Hepatocyte (in vitro differentiated cells): Measurements from ENCODE around the gene PSPN. TPM values are rescaled to one million over a fixed set of nuclear protein-coding genes. Genes with fewer than 3 reads are reported as not detected.

Experiments used
- DNase-seq: peaks from one replicate; pipeline ENCODE4 v3.0.0-alpha.2; 2016; ENCODE audit warnings: low spot score
- H2AFZ ChIP-seq: fragments of 200-600 bp; sonication (generic); 2 replicates; pipeline ENCODE4 v1.6.0; 2016; ENCODE audit warnings: antibody characterized with exemption, mild to moderate bottlenecking
- H3K27ac ChIP-seq: fragments of 200-600 bp; sonication (generic); 2 replicates; pipeline ENCODE4 v1.5.1; 2016; ENCODE audit warnings: mild to moderate bottlenecking
- H3K27me3 ChIP-seq: fragments of 200-600 bp; sonication (generic); 2 replicates; pipeline ENCODE4 v1.6.1; 2016
- H3K36me3 ChIP-seq: fragments of 200-600 bp; sonication (generic); replicated peaks from 2 replicates; pipeline ENCODE4 v1.5.1; 2016; ENCODE audit warnings: low read depth; ENCODE audit not compliant: insufficient read depth
- H3K4me1 ChIP-seq: fragments of 200-600 bp; sonication (generic); 2 replicates; pipeline ENCODE4 v1.5.1; 2016; ENCODE audit warnings: mild to moderate bottlenecking, moderate library complexity; ENCODE audit not compliant: insufficient read depth
- H3K4me2 ChIP-seq: fragments of 200-600 bp; sonication (generic); 2 replicates; pipeline ENCODE4 v1.6.0; 2016
- H3K4me3 ChIP-seq: fragments of 200-600 bp; sonication (generic); 2 replicates; pipeline ENCODE4 v1.5.1; 2016; ENCODE audit warnings: mild to moderate bottlenecking
- H3K79me2 ChIP-seq: fragments of 200-600 bp; sonication (generic); 2 replicates; pipeline ENCODE4 v1.6.0; 2017; ENCODE audit warnings: mild to moderate bottlenecking
- H3K9me2 ChIP-seq: fragments of 200-600 bp; sonication (generic); replicated peaks from 2 replicates; pipeline ENCODE4 v1.6.0; 2017; ENCODE audit warnings: mild to moderate bottlenecking; ENCODE audit not compliant: insufficient read depth
- H3K9me3 ChIP-seq: fragments of 200-600 bp; sonication (generic); 2 replicates; pipeline ENCODE4 v1.5.1; 2016; ENCODE audit warnings: low read depth, mild to moderate bottlenecking
- H4K20me1 ChIP-seq: fragments of 200-600 bp; sonication (generic); 2 replicates; pipeline ENCODE4 v1.6.0; 2016; ENCODE audit warnings: mild to moderate bottlenecking; ENCODE audit not compliant: insufficient read depth, poor library complexity, severe bottlenecking
- CTCF ChIP-seq: fragments of 200-600 bp; sonication (generic); IDR thresholded peaks from 2 replicates; pipeline ENCODE4 v1.5.1; 2016; ENCODE audit warnings: antibody characterized with exemption, mild to moderate bottlenecking; ENCODE audit not compliant: poor library complexity
- EZH2 ChIP-seq: fragments of 200-600 bp; sonication (generic); IDR thresholded peaks from 2 replicates; pipeline ENCODE4 v1.6.1; 2016; ENCODE audit warnings: antibody characterized with exemption, mild to moderate bottlenecking, borderline replicate concordance
- EZH2phosphoT487 ChIP-seq: fragments of 200-600 bp; sonication (generic); IDR thresholded peaks from one replicate; pipeline ENCODE4 v1.6.1; 2018; ENCODE audit warnings: antibody characterized with exemption, mild to moderate bottlenecking, low read depth, moderate library complexity; ENCODE audit not compliant: unreplicated experiment, severe bottlenecking
- WGBS: methylation state at CpG from one replicate; pipeline ENCODE4 v1.1.6; 2016; ENCODE audit warnings: low lambda C conversion rate; ENCODE audit errors: missing lambda C conversion rate; 5-methylcytosine and 5-hydroxymethylcytosine counted together
- microRNA-seq: library from miRNA; unstranded; fragments of <30 nt; microRNA quantifications from one replicate; pipeline ENCODE4, GENCODE V29; 2017
- polyA plus RNA-seq: library from polyadenylated mRNA; unstranded; fragments of >200 nt; fragmentation: Nextera tagmentation; extraction: Ambion mirVana; gene quantifications from 2 replicates; pipeline ENCODE4 v1.2.1, GENCODE V29; 2016
- small RNA-seq: library from RNA; depleted of rRNA; stranded (forward); fragments of <200 nt; gene quantifications from one replicate; pipeline ENCODE3, GENCODE V24; 2014
- total RNA-seq: library from RNA; depleted of rRNA; stranded (reverse); fragments of >200 nt; gene quantifications from 2 replicates; pipeline ENCODE4 v1.2.3, GENCODE V29; 2014

PSPN gene
- total and polyA plus RNA-seq, 2 experiments from 2014 or later = 2.7 TPM

DNA sequence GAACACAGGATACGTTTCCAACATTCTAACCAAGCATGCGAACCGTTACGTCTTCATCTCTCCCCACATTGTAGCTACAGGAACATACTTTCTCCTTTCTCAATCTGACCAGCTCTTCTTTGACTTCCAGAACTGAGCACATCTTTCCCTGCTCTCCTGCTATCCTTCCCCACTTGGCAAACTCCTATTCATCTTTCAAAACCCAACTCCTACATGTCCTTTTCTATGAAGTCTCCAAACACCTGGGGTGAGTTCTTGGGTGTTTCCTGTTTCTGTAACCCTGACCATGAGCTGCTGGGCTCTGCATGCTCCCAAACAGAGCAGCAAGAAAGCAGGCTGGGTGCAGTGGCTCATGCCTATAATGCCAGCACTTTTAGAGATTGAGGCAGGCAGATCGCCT, 48.9 kb downstream of the PSPN start:
- WGBS = 85% methylated on average over 5 of the region's 5 CpGs
- no peaks in the 10 kb centered on the region for H3K9me2 ChIP-seq

GRCh38 chr19:6325614-6326013, 50.1 kb downstream of the PSPN start:
- Histone ChIP-seq H3K79me2 (no peaks in the 10 kb centered on the region), H3K4me1 (no peaks in the 10 kb centered on the region), H3K9me3 (no peaks in the 10 kb centered on the region), H2AFZ (no peak overlapping the region), H3K27me3 (no peaks in the 10 kb centered on the region), H3K4me2 (no peak overlapping the region), H3K4me3 (no peak overlapping the region), H3K36me3 (no peaks in the 10 kb centered on the region), H3K9me2 (no peaks in the 10 kb centered on the region), H3K27ac (no peak overlapping the region), H4K20me1 (no peaks in the 10 kb centered on the region)
- DNase-seq = no peak
- 89% methylated on average over 4 of the region's 4 CpGs for WGBS
- TF ChIP-seq EZH2phosphoT487 = no peak
- no peak for TF ChIP-seq CTCF
- no peak for TF ChIP-seq EZH2

More for the DNA sequence above, 48.9 kb downstream of the PSPN start:
- no peaks in the 10 kb centered on the region for H3K27me3 ChIP-seq
- no peaks in the 10 kb centered on the region for H3K9me3 ChIP-seq
- no peaks in the 10 kb centered on the region for H3K36me3 ChIP-seq
- no peak overlapping the region for H3K4me2 ChIP-seq
- no peaks in the 10 kb centered on the region for H4K20me1 ChIP-seq
- no peak for DNase-seq
- no peak overlapping the region for H2AFZ ChIP-seq
- H3K4me3 ChIP-seq = no peak overlapping the region
- TF ChIP-seq EZH2 (no peak), EZH2phosphoT487 (no peak), CTCF (no peak)
- no peak overlapping the region for H3K27ac ChIP-seq
- no peaks in the 10 kb centered on the region for H3K4me1 ChIP-seq
- H3K79me2 ChIP-seq = no peaks in the 10 kb centered on the region

Small RNAs within 50 kb of the gene (microRNA-seq; reads per million reads assigned to microRNA genes)
- gene MIR3940 = 3.1 reads per million
- not detected for gene MIR6790
- 4.9 reads per million, percentile 8 among the genes with 10 or more reads in this experiment for gene MIR6885

Small RNAs within 50 kb of the gene (small RNA-seq; reads per million reads assigned to genes)
- gene MIR6790 (not detected), gene MIR6885 (not detected)

Other genes starting within 250 kb of the PSPN start
- gene ACSBG2, start 240.3 kb downstream of the PSPN start, total RNA-seq = not detected in 2 replicates
- gene ACSBG2, start 240.3 kb downstream of the PSPN start, polyA plus RNA-seq = not detected in 2 replicates
- 13.6 and 17.2 TPM in 2 replicates for gene MLLT1, start 96.0 kb downstream of the PSPN start, total RNA-seq
- gene MLLT1, start 96.0 kb downstream of the PSPN start, polyA plus RNA-seq = 22.9 and 23.3 TPM in 2 replicates
- not detected in 2 replicates for gene ACER1, start 42.3 kb downstream of the PSPN start, total RNA-seq
- gene ACER1, start 42.3 kb downstream of the PSPN start, polyA plus RNA-seq = not detected in 2 replicates
- gene CLPP, start 14.4 kb downstream of the PSPN start, total RNA-seq = 52.8 and 69.5 TPM in 2 replicates
- gene CLPP, start 14.4 kb downstream of the PSPN start, polyA plus RNA-seq = 93.6 and 106 TPM in 2 replicates
- gene ALKBH7, start 3.1 kb downstream of the PSPN start, total RNA-seq = 42.8 and 45.3 TPM in 2 replicates
- 99.3 and 116 TPM in 2 replicates for gene ALKBH7, start 3.1 kb downstream of the PSPN start, polyA plus RNA-seq
- 47.5 and 52.1 TPM in 2 replicates for gene GTF2F1, start 17.2 kb upstream of the PSPN start, total RNA-seq
- 40.0 and 44.6 TPM in 2 replicates for gene GTF2F1, start 17.2 kb upstream of the PSPN start, polyA plus RNA-seq
- 94.2 and 133 TPM in 2 replicates for gene KHSRP, start 48.9 kb upstream of the PSPN start, total RNA-seq
- 196 and 202 TPM in 2 replicates for gene KHSRP, start 48.9 kb upstream of the PSPN start, polyA plus RNA-seq
- 0.16 and 0.27 TPM in 2 replicates for gene SLC25A41, start 57.8 kb upstream of the PSPN start, total RNA-seq
- gene SLC25A41, start 57.8 kb upstream of the PSPN start, polyA plus RNA-seq = 0.50 TPM in 1 of 2 replicates, not detected in the other
- gene SLC25A23, start 83.9 kb upstream of the PSPN start, total RNA-seq = 48.8 and 56.6 TPM in 2 replicates
- 59.0 and 61.3 TPM in 2 replicates for gene SLC25A23, start 83.9 kb upstream of the PSPN start, polyA plus RNA-seq
- gene CRB3, start 88.3 kb upstream of the PSPN start, total RNA-seq = 71.4 and 75.5 TPM in 2 replicates
- gene CRB3, start 88.3 kb upstream of the PSPN start, polyA plus RNA-seq = 42.5 and 48.9 TPM in 2 replicates
- gene DENND1C, start 105.9 kb upstream of the PSPN start, total RNA-seq = 0.48 and 1.5 TPM in 2 replicates
- 14.0 and 16.1 TPM in 2 replicates for gene DENND1C, start 105.9 kb upstream of the PSPN start, polyA plus RNA-seq
- 1.2 and 4.4 TPM in 2 replicates for gene TUBB4A, start 126.4 kb upstream of the PSPN start, total RNA-seq
- 7.3 and 7.9 TPM in 2 replicates for gene TUBB4A, start 126.4 kb upstream of the PSPN start, polyA plus RNA-seq
- gene TNFSF9, start 155.1 kb upstream of the PSPN start, total RNA-seq = 2.3 and 2.6 TPM in 2 replicates
- 3.8 and 9.2 TPM in 2 replicates for gene TNFSF9, start 155.1 kb upstream of the PSPN start, polyA plus RNA-seq
- gene CD70, start 215.2 kb upstream of the PSPN start, total RNA-seq = not detected in 2 replicates
- gene CD70, start 215.2 kb upstream of the PSPN start, polyA plus RNA-seq = not detected in 2 replicates